HG02571 (cell line): ENCODE data around the gene COA3.

Source experiments
- ATAC-seq: cut with Tn5 transposase; IDR thresholded peaks from one replicate; pipeline ENCODE4 v1.9.1; 2021; ENCODE audit warnings: mild to moderate bottlenecking, moderate library complexity; ENCODE audit not compliant: unreplicated experiment

Gene COA3

DNA sequence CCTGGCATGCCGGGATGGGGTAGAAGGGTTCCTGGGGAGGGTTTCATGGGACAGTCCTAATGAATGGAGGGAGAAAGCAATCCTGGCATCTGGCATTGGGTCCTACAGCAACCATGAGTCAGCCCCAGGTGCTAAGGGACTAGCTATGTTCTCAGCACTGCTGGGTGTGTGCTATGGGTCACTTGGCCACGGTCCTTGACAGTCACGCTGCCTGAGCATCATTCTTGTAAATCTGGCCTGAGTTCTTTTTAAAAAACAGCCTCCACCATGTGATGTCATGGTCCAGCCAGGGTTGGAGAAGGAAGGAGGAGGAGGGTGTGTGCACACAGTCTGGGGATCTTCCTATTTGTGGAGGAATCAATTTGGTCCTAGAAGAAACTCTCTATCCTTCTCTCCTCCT is 43.7 kb downstream of the COA3 start:
- ATAC-seq: no peak

DNA sequence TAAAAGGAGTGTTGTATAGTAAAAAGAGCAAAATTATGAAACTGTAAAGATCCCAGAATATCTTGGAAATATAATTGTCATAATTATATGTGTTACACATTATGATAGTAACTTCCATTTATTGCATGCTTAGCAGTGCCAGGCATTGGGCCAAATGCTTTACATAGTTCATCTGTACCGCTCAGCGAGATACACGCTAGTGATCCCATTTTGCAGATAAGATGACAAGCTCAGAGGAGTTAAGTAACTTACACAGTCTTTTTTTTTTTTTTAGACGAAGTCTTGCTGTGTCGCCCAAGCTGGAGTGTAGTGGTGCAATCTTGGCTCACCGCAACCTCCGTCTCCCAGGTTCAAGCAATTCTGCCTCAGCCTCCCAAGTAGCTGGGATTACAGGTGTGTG is 46.9 kb downstream of the COA3 start:
- ATAC-seq: no peak

DNA sequence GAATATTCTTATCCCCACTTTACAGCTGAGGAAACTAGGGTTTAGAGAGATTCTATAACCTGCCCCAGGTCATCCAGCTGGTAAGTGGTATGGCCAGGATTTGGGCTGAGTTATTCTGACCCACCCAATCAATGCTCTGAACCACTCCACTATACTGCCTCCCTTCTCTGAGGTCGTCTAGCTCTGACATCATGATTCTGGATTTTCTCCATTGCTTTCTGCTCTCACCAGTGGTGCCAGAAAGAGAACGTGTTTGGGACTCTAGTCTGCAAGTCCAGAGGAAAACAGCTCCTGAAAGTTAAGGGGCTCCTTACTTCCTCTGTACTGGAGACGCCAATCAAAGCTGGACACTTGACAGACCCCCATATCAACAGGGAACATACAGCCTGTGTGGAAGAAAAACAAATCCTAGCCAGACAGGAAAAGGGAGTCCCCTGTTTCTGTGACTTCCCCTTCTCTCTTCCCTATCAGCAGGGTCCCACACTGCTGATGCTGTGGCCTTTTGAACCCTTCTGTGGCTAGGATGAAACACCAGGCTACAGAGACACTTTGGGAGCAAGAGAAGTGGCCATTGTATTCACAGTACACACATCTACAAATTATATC is 47.7 kb downstream of the COA3 start:
- no peak for ATAC-seq

DNA sequence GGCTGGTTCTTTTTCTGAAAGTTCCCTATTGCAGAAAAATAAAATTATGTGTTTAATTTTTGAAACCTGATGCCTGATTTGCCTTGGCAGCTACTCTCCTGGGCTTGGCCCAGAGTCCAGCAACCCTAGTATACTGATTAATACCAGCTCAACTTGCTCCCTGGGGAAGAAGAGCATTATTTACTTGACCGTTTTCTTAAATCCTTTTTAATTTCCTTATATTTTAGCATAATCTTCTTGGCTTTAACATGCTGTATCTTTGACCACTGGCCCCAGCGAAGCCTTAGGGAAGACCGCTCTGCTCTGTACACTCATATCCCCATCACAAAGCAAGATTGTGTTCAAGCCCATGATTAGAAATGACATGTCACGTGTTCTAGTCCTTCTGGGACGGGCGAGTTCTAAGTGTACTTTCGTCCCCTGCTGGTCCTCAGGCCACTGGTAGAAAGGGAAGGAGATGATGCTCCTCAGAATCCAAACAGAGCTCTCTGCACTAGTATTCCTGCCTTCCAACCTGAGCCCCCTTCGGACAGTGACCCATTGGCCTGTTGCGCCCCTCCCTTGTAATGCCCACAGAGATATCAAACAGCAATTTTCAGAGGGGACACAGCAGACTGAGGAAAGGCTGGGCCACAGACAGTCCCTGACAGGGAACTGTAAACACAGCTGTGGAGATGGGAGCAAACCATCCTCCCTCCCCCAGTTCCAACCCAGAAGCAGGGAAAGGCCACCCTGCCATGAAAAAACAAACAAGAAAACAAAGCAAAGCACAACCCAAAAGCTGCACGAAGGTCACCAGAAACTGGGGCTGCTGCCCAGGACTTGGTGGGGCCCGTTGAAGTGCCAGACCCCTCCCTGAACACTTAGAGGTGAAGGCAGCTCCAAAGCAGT is 49.4 kb downstream of the COA3 start:
- ATAC-seq: no peak

DNA sequence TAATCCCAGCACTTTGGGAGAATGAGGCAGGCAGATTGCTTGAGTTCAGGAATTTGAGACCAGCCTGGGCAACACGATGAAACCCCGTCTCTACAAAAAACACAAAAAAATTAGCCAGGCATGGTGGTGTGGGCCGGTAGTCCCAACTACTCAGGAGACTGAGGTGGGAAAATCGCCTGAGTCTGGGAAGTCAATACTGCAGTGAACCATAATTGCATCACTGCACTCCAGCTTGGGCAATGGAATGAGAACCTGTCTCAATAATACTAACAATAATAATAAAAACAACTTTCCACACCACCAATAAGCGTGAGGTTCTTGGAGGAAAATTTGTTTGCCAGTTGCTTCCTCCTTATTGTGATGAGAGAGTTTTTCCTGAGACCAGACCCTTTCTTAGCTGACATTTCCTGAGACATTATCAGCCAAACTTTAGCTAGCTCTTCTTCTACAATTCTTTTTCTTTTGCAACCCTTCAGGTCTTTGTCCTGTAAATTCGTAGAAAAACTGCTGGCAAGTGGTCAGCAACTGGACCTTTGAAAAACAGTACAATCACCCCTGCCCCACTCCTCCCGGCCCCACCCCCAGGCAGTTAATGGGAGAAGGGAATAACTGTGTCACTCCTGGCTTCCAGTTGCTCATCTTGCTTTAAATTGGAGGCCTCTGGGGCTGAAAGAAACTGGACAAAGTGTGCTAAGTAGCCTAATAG is 50.1 kb downstream of the COA3 start:
- ATAC-seq: no peak
